ENCODE results near the gene CASZ1. TPM values are rescaled to one million over a fixed set of nuclear protein-coding genes. Genes with fewer than 3 reads are reported as not detected.

Gene CASZ1
- total RNA-seq, 1 donor from 2014 or later: 6.9 TPM

DNA sequence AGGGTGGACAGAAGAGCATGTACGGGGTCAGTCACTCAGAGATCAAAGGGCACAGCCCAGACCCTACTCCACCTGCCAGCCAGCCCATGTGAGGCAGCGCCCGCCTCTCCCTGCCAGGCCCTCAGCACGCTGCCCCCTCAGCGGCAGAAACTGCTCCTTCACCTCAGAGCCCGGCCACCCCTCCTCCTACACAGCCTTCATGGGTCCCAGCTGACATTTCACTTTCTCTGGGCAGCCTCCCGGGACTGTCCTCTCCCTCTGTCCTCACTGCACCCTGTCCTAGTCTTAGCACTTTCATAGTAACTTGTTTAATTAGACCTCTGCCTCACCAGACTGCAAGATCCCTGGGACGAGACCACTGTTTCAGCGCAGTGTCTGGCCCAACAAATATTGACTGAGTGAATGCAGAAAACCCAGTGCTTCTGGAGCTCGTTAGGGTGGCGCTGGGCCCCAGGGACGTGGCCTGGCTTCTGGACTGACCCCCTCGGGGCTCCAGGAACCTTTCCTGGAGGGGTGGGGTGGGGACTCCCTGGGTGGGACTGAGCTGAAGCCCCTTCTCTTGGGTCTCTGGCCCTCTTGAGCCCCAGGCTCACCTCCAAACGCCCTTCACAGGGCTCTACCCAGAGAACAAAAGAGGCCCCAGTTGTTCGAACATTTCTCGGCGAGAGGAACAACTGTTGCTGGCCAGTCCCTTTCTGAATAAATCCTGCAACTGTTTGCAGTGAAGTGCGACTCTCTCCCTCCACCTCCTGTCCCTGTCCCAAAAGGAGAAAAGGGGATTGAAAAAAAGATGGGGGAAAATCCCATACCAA, 114.9 kb downstream of the CASZ1 start:
- DNase-seq: no peak
- Mint-ChIP-seq H3K27ac (no peak overlapping the region), H3K4me3 (no peak overlapping the region), H3K27me3 (no peaks in the 10 kb centered on the region), H3K9me3 (no peaks in the 10 kb centered on the region), H3K36me3 (ENCODE audit: low read depth) (no peaks in the 10 kb centered on the region), H3K4me1 (no peaks in the 10 kb centered on the region)
- intact Hi-C loops (cut with micrococcal nuclease): no loop called here

DNA sequence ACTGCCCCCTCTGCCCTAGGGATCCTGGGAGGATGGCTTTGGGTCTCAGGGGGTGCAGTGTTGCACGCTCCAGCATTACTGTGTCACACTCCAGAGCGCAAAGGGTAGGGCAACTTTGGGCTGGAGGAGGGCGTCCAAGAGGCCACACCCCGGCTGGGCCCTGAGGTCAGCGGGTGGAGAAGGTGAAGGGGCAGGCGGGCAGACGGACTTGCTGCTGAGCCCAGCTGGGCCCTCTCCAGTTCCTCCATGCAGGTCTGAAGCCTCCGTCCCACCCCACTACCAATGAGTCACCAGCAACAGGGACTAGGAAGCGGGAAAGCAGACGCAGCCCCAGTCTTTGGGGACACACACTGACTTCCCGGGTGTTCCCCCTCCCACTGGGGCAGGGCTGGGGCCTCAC, 116.0 kb downstream of the CASZ1 start:
- no peak overlapping the region for H3K4me3 Mint-ChIP-seq
- H3K36me3 Mint-ChIP-seq (ENCODE audit: low read depth): no peaks in the 10 kb centered on the region
- H3K27ac Mint-ChIP-seq: no peak overlapping the region
- DNase-seq: no peak
- no peaks in the 10 kb centered on the region for H3K4me1 Mint-ChIP-seq
- no peaks in the 10 kb centered on the region for H3K27me3 Mint-ChIP-seq
- intact Hi-C loops (cut with micrococcal nuclease): no loop called here
- no peaks in the 10 kb centered on the region for H3K9me3 Mint-ChIP-seq

DNA sequence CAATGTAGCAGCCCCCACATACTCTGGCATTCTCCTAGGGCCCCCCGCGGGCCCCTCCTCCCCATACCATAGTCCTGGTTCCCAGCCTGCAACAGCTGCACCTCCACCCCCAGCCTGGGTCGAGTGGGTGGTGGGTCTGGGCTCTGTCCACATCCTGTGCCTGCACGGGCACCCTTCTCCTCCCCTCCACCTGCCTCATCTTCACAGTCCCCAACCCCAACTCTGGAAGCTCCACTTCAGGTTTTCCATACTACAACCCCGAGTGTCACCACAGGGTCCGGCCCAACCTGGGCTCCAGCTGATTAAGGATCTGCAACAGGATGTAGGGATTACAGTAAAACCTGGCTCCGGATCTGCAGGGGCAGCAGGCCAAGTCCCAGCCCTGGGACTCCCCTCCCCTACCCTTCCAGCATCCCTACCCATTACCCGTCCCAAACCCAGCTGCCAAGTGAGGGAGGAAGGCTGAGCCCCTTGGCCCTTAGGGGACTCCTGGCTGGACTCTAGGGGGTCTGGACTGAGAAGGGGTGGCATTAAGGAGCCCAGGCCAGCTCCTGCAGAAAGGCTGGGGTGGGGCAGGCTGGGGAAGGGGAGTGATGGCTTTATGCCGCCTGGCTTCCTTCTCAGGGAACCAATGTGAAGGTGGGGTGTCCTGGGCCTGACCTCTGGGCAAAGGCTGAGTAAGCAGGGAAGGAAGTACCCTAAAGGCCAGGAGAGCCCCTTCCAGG, 116.8 kb downstream of the CASZ1 start:
- Mint-ChIP-seq H3K4me1 (no peaks in the 10 kb centered on the region), H3K9me3 (no peaks in the 10 kb centered on the region), H3K27me3 (no peaks in the 10 kb centered on the region), H3K36me3 (ENCODE audit: low read depth) (no peaks in the 10 kb centered on the region), H3K27ac (no peak overlapping the region), H3K4me3 (no peak overlapping the region)
- no peak for DNase-seq
- intact Hi-C loops (cut with micrococcal nuclease): no loop called here

DNA sequence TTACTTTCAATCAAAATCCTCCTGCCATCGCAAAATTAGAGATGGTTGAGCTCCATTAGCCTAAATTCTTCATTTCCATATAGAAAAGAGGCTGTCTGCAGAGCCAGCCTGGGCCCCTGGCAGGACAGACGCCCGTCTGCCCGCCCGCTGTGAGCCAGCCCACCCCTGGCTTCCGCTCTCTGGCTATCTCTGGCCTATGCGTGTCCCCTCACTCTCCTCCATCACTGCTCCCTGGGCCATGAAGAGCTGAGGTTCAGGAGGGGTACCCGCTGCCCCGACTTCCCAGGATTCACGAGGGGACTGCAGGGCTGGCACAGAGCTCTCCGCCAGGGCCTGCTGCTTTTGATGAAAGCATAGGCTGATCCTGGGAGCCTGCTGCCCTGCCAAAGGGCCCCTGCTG, 117.6 kb downstream of the CASZ1 start:
- no peak overlapping the region for H3K27ac Mint-ChIP-seq
- DNase-seq: no peak
- H3K9me3 Mint-ChIP-seq: no peaks in the 10 kb centered on the region
- no peak overlapping the region for H3K4me3 Mint-ChIP-seq
- intact Hi-C loops (cut with micrococcal nuclease): no loop called here
- H3K36me3 Mint-ChIP-seq (ENCODE audit: low read depth): no peaks in the 10 kb centered on the region
- no peaks in the 10 kb centered on the region for H3K4me1 Mint-ChIP-seq
- H3K27me3 Mint-ChIP-seq: no peaks in the 10 kb centered on the region

DNA sequence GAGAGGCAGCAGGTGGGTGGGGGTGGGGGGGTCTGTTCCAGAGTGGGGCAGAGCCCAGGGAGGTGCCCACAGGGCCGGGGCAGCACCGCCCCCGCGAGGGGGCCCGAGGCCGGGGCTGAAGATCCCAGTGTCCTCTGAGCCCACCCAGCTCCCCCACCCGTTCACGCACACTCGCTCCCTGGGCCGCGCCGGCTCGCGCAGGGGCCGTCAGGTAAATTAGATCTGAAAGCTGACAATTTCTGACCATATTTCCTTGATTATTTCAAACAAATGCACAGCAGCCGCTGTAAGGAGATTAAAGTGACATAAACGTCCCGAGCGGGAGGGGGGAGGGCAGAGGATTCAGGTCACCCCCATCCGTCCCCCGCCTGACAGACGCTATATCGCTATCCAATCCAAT, 118.0 kb downstream of the CASZ1 start:
- Mint-ChIP-seq H3K36me3 (ENCODE audit: low read depth) (no peaks in the 10 kb centered on the region), H3K27ac (no peak overlapping the region), H3K4me1 (no peaks in the 10 kb centered on the region), H3K9me3 (no peaks in the 10 kb centered on the region), H3K27me3 (no peaks in the 10 kb centered on the region), H3K4me3 (no peak overlapping the region)
- no peak for DNase-seq
- intact Hi-C loops (cut with micrococcal nuclease): no loop called here

DNA sequence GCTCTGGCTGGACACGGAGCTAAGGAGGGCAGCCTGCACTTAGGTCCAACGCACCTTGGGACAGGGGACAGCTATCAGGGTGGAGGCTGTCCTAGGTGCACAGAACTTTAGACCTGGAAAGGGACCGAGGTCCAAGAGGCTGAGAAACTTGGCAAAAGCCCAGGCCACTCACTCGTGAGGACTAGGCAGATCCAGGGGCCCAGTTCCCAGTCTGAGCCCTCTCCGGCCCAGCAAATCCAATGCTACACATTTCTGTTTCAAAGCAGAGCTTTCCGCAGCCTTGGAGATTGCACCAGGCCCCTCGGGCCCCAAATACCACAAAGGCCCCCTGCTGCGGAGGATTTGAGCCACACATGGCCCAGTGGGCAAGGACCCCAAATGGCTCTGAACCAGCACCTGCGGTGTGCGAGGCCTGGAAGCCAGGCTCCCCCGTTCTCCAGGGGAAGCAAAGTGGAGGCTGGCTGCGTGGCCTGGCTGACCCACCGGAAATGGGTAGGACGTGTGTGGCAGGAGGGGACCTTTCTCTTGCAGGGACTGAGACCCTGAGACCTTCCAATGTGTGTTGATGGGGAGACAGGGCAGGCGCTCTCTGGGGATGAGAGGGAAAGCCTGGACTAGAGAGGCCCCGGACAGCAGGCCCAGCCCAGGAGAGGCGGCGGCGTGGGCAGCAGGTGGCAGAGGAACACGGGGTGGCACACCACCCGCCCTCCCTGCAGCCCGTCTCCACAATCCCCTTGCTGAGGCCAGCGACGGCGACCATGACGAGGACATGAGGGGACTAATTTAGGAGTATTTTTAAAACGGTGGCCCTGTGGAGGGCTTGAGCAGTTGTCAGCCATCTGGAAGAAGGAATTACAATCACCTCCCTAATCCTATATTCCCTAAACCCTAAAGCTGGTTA, 118.7 kb downstream of the CASZ1 start:
- no peak for DNase-seq
- no peak overlapping the region for H3K27ac Mint-ChIP-seq
- no peaks in the 10 kb centered on the region for H3K27me3 Mint-ChIP-seq
- intact Hi-C loops (cut with micrococcal nuclease): no loop called here
- H3K36me3 Mint-ChIP-seq (ENCODE audit: low read depth): no peaks in the 10 kb centered on the region
- H3K4me1 Mint-ChIP-seq: no peaks in the 10 kb centered on the region
- no peaks in the 10 kb centered on the region for H3K9me3 Mint-ChIP-seq
- no peak overlapping the region for H3K4me3 Mint-ChIP-seq

DNA sequence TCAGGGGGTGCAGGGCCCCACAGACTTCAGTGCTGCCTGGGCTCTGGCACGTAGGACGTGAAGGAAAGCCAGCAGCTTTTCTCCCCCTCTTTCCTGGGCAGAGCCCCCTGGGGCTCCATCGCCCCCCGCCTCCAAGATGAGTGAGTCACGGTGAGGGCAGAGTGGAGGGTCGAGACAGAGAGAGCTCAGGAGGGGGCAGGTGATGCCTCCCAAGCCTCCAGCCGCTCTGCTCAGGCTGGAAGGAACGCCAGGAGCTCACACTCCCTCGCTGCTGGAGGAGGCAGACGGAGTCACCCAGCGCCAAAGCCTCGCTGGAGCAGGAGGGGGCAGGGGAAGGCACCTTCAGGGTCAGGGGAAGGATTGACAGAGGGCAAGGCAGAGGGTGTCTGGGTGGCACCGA, 119.5 kb downstream of the CASZ1 start:
- intact Hi-C loops (cut with micrococcal nuclease): no loop called here
- no peaks in the 10 kb centered on the region for H3K9me3 Mint-ChIP-seq
- H3K27ac Mint-ChIP-seq: no peak overlapping the region
- no peak overlapping the region for H3K4me3 Mint-ChIP-seq
- H3K27me3 Mint-ChIP-seq: no peaks in the 10 kb centered on the region
- no peaks in the 10 kb centered on the region for H3K36me3 Mint-ChIP-seq (ENCODE audit: low read depth)
- no peak for DNase-seq
- no peaks in the 10 kb centered on the region for H3K4me1 Mint-ChIP-seq

DNA sequence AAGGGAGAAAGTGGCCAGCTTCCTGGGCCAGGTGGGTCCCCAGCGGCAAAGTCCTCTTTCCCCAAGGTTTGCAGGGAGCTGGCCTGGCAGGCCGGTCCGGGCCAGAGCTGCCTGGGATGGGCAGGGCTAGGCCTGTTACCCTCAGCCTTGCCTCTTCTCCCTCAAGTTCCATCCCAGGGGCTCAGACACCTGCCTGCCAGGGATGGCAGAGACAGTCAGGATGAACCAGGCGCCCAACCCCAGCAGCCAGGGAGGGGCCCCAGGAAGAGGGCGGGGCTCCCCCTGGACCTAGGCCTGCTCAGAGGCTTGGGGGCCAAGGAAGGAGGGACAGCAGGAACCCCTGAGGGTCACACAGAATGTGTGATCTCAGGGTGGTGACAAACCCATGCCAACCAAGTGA, 120.6 kb downstream of the CASZ1 start:
- Mint-ChIP-seq H3K36me3 (ENCODE audit: low read depth) (no peaks in the 10 kb centered on the region), H3K4me3 (no peak overlapping the region), H3K9me3 (no peaks in the 10 kb centered on the region), H3K4me1 (no peaks in the 10 kb centered on the region), H3K27me3 (no peaks in the 10 kb centered on the region), H3K27ac (no peak overlapping the region)
- intact Hi-C loops (cut with micrococcal nuclease): no loop called here
- no peak for DNase-seq

DNA sequence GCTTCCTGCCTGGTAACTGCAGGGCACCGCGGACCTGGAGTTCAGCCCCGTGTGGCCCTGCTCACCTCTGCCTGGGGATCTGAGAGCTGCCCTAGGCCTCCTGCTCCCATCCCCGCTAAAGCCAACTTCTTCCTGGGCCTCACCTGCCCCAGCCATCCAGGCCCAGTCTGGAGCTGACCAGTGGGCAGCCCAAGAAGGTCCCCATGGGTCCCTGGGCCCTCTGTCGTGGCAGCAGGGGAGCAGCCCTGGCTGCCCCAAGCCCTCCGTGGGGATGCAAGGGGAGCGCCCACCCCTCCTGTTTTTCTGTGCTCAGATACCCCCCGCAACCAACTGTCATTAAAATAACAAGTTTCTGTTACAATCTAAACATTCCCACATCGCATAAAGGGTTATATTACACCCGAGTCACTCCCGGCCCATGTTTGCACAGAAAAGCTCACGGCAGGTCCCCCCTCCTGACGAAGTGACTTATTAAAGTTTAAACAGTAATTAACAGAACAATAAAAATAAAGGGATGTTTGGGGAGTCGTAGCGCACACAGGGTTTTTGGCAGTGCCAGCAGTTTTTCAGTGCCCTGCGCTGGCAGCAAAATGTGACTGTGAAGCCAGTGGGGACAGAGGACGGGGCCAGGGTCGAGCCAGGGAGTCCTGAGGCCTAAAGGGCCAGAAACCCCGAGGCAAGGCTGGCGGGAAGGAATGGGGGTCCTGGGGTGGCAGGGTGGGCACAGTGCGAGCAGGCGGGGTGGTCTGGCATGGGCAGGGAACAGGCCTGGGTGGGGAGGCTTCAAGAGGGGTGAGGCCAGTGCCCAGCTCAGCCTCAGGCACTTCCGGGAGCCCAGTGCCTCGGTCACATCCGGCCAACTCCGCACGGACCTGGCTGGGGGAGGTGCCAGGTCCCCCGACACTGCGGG, 121.5 kb downstream of the CASZ1 start:
- Mint-ChIP-seq H3K36me3 (ENCODE audit: low read depth) (no peaks in the 10 kb centered on the region), H3K27ac (no peak overlapping the region), H3K9me3 (no peaks in the 10 kb centered on the region), H3K4me3 (no peak overlapping the region), H3K27me3 (no peaks in the 10 kb centered on the region), H3K4me1 (no peaks in the 10 kb centered on the region)
- no peak for DNase-seq
- intact Hi-C loops (cut with micrococcal nuclease): no loop called here

DNA sequence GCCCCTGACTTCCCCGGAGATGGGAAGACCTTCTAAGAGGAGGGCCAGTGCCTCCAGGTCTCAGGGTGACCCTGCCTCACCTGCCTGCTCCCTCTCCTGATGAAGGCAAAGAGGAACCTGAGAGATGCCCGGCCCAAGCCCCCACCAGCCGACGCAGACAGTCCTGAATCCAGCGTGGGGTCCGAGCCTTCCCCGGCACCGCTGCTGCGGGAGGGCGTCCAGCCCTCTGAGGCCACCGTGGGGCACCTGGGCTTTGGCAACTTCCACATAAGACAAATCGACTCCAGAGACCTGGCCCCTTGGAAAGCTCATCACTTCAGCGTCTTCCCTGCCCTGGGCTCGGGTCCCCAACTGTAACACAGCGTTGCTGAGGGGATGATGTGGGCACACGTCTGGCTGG, 122.2 kb downstream of the CASZ1 start:
- Mint-ChIP-seq H3K4me3 (no peak overlapping the region), H3K9me3 (no peaks in the 10 kb centered on the region), H3K4me1 (no peaks in the 10 kb centered on the region), H3K27me3 (no peaks in the 10 kb centered on the region), H3K36me3 (ENCODE audit: low read depth) (no peaks in the 10 kb centered on the region), H3K27ac (no peak overlapping the region)
- no peak for DNase-seq
- intact Hi-C loops (cut with micrococcal nuclease): no loop called here

DNA sequence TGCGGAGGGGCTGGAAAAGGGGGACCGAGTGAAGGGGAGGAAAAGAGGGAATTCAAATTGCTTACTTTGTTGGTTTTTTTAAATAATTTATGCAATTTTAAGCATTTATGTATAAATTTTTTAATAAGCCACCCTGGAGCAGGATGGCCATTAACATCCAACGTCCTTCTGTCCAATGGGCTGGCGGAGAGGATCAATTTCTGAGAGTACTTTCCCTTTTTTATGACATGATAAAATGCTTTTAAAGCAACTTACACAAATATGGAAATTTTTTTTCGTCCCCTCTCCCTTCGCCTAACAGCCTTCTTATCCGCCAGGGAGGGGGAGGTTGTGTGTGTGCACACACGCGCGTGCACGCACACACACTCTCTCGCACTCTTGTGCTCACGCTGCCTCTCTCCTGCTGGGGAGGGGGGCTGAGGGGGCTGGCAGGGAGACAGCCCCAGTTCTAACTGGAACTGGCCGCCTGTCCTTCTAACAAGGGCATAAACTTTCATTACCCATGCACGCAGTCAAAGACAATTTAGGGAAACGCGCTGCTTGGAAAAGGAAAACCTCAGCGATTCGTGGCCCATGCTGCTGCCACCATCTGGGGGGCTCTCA, 123.2 kb downstream of the CASZ1 start:
- Mint-ChIP-seq H3K9me3 (no peaks in the 10 kb centered on the region), H3K27ac (no peak overlapping the region), H3K4me3 (no peak overlapping the region), H3K4me1 (no peaks in the 10 kb centered on the region), H3K27me3 (no peaks in the 10 kb centered on the region), H3K36me3 (ENCODE audit: low read depth) (no peaks in the 10 kb centered on the region)
- DNase-seq: no peak
- intact Hi-C loops (cut with micrococcal nuclease): no loop called here

DNA sequence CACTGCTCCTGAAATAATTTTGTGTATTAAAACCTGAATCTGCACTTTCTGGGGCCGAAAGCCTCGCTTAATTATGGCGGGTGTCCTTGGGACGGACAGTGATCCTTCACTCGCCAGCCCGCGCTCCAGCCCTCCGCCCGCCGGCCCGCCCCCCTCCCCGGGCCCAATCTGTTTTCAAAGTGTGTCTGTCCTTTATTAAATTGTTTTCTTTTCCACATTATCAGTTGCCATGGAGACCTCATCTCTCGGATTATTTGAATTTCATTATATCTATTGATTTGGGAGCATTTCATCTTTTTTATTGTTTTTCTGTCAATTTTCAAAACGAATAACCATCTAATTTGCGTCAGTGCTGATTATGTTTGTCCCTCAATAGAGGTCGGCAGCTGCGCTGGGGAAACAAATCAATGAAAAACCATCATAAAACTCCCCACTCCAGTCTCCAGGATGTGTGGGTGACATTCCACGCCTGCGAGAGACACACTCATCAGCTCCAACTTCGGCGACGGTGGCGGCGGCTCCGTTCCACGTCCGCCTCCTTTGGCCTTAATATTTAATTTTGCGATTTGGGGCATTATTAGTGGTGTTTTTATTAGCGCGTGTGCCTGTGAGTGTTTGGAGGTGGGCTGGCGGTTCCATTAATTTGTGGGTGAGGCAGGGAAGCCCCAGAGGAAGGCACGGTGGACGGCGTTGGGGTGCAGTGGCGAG, 123.9 kb downstream of the CASZ1 start:
- no peaks in the 10 kb centered on the region for H3K4me1 Mint-ChIP-seq
- intact Hi-C loops (cut with micrococcal nuclease): no loop called here
- H3K9me3 Mint-ChIP-seq: no peaks in the 10 kb centered on the region
- H3K27ac Mint-ChIP-seq: no peak overlapping the region
- DNase-seq: no peak
- no peaks in the 10 kb centered on the region for H3K36me3 Mint-ChIP-seq (ENCODE audit: low read depth)
- H3K27me3 Mint-ChIP-seq: no peaks in the 10 kb centered on the region
- H3K4me3 Mint-ChIP-seq: no peak overlapping the region

All from activated CD4-positive, alpha-beta T cell treated with anti-CD3 and anti-CD28 coated beads, Interleukin-2, amount 10 ng/mL, durations not matched to agents 24 days and 14 days (primary cell).